T-helper 1 cell treated with Interleukin-12 subunit alpha and Interleukin-12 subunit beta and Interleukin-4 antibody, amounts not matched to agents 30 ng/mL and 1 ng/mL, for 36 hours (primary cell): ENCODE results near the gene ASL. TPM values are rescaled to one million over a fixed set of nuclear protein-coding genes. Genes with fewer than 3 reads are reported as not detected.
"Not testable (repeated sequence)": the region's sequence is repeated elsewhere in the genome, so short reads cannot be mapped to it uniquely, and the experiment has no call there.

Source experiments
- intact Hi-C: fragments of 100-400 bp; cut with micrococcal nuclease; formaldehyde crosslinking; loops from one replicate; pipeline ENCODE4 v1.15.1; 2024
- total RNA-seq: library from RNA; stranded (reverse); gene quantifications from 2 replicates; pipeline ENCODE4 v1.2.3, GENCODE V29; 2022

ASL gene
- total RNA-seq, 1 donor from 2014 or later: 30.3 TPM

DNA sequence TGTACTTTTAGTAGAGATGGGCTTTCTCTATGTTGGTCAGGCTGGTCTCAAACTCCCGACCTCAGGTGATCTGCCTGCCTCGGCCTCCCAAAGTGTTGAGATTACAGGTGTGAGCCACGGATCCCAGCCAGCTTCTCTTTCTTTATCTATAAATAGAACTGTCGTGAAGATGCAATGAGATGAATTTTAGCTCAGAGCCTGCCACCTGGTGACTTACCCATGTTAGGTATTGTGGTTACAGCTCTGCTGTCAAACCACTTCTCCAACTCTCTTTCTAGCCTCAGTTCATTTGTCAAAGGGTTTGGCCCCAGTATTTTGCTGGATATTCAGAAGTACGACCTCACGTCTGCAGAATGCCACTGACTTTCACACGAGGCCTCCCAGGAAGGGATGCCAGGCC is 3.4 kb upstream of the ASL start:
- intact Hi-C loops: loop anchor here (10.0 kb wide), 1 partner anchor 1233 kb away; no protein-coding TSS in a partner anchor

DNA sequence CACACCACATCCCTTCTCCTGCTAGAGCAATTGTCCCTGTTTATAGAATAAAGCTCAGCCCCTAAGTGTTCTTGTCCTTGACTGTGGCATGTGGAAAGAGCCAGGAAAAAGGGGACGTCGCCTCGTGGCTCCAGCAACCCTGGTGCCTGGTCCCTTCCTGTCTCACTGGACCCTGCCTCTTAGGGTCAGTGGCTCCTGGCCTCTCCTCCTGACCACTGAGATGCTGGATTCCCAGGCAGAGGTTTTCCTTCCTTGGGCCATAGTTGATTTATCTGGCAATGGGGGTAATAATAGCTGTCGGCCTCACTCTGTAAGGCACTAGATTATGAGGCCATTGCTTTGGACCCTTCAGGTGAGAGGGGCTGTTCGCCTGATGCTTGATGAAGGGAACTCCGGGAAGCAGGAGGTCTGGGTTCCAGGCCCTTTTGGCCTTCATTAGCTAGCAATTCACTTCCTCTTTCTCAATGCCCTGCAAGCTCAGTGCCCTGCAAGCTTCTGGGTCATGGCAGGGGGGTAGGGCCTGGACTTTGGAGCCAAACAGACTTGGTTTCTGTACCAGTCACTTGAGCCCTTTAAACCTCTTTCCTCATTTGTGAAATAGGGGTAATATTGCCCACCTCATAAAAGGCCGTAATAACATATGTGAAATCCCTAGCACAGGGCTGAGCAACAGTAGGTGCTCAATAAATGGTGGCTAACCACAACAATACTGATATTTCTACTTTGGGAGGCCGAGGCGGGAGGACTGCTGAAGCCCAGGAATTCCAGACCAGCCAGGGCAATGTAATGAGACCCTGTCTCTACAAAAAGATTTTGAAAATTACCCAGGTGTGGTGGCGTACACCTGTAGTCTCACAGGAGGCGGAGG is 1.1 kb downstream of the ASL start:
- intact Hi-C loops: loop anchor here (1.0 to 10.0 kb wide), 5 partner anchors 24 to 1228 kb away; partner anchors contain the start of genes TPST1 and TYW1

DNA sequence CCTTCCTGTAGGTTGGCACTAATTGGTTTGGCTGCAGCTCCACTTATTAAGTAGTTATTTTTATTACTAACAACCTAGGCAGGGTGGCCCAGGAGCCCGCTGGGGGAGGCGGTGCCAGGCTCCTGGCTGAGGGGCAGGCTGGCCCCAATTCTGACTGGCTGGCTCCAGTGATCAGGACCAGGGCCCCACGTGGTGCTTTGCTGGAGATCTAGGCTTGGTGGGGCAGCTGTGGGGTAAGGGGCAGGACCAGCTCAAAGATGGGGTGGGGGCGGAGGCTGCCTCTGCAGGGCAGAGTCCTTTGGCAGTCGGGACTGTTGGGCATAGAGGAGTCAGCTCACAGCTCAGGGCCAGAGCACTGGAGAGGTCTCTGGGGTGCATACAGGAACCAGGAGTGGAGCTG is 2.4 kb downstream of the ASL start:
- intact Hi-C loops: loop anchor here (5.0 to 10.0 kb wide), 2 partner anchors 604 to 1227 kb away; no protein-coding TSS in a partner anchor

DNA sequence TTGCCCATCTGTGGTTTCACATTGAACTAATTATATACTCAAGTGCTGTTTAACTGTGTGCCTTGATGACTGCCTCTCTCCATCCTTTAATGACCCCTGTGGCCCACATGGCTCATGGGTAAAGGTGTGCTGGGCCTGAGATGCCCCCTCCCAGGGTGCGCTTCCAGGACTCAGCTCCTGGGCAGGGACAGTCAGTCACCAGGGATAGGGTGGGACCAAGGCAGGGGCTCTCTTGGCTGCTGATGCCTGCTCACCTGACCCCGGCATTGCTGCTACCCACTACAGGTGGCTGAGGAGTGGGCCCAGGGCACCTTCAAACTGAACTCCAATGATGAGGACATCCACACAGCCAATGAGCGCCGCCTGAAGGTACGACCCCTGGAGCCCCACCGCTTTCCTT is 6.5 kb downstream of the ASL start:
- intact Hi-C loops: no loop called here

- intact Hi-C loops: no loop called here
Measured at GRCh38 chr7:66082886-66083415, 7.3 kb downstream of the ASL start.

DNA sequence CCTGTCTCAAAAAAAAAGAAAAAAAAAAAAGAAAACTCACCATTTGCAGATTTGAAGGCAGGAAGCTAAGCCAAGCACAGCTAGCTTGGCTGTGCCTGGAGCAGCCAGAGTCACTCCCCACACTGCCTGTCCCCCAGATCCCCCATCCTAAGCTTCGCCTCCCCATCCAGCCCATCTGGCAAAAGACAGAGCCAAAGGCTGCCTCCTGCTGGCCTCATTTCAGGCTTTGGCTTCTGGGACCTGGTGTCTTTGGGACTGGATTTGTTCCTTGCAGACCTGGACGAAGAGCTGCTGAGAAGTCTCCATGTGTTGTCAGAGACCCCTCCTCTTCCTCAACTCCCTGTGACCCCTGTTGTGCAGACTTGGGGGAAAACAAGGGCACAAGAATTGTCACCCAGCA is 8.1 kb downstream of the ASL start:
- intact Hi-C loops: no loop called here

DNA sequence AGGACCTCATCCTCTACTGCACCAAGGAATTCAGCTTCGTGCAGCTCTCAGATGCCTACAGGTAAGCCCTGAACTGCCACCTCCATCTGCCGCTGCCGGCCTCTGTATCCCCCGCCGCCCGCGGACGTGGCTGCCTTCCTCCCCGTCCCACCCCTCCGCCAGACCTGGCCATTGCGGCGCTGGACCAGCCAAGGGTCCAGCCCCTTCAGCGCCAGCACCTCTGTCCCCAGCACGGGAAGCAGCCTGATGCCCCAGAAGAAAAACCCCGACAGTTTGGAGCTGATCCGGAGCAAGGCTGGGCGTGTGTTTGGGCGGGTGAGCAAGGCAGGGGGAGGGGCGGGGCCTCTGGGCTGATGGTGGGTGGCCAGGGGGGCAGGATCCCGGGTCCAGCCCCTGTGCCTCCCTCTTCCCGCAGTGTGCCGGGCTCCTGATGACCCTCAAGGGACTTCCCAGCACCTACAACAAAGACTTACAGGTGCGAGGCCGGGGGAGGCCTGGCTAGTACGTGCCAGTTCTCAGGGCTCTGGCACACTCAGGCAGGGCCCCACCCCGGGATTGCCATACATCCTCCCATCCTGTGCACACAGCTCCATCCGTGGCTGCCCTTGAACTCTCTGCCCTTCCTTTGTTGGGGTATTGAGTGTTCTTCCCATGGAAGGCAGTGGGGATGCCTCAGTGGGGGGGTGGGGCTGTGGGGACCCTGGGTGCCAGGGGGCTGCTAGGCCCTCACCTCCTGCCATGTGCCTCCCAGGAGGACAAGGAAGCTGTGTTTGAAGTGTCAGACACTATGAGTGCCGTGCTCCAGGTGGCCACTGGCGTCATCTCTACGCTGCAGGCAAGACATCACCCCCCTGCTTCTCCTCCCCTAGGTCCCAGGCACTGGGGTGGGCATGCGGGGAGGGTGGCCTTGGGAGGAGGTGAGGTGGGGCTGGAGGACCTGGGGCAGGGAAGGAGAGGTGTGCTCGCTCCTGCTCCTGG is 13.5 kb downstream of the ASL start:
- intact Hi-C loops: no loop called here

DNA sequence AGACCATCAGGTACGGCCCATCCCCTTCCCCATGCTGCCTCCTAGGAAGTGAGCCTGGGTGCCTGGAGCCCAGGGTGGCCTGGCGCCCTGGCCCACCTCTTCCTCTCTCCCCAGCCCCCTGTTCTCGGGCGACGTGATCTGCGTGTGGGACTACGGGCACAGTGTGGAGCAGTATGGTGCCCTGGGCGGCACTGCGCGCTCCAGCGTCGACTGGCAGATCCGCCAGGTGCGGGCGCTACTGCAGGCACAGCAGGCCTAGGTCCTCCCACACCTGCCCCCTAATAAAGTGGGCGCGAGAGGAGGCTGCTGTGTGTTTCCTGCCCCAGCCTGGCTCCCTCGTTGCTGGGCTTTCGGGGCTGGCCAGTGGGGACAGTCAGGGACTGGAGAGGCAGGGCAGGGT is 17.0 kb downstream of the ASL start:
- intact Hi-C loops: no loop called here

GRCh38 chr7:66095010-66095409 is 19.4 kb downstream of the ASL start:
- intact Hi-C loops: no loop called here

- intact Hi-C loops: loop anchor here (1.0 kb wide), 1 partner anchor 16 kb away; no protein-coding TSS in a partner anchor
Measured at GRCh38 chr7:66099232-66099550, 23.6 kb downstream of the ASL start.

- intact Hi-C loops: loop anchor here (1.0 to 2.0 kb wide), 2 partner anchors 16 to 23 kb away; no protein-coding TSS in a partner anchor
Measured at GRCh38 chr7:66099551-66100407, 24.2 kb downstream of the ASL start.

GRCh38 chr7:66100408-66101050 is 24.9 kb downstream of the ASL start:
- intact Hi-C loops: loop anchor here (2.0 kb wide), 1 partner anchor 24 kb away; no protein-coding TSS in a partner anchor

DNA sequence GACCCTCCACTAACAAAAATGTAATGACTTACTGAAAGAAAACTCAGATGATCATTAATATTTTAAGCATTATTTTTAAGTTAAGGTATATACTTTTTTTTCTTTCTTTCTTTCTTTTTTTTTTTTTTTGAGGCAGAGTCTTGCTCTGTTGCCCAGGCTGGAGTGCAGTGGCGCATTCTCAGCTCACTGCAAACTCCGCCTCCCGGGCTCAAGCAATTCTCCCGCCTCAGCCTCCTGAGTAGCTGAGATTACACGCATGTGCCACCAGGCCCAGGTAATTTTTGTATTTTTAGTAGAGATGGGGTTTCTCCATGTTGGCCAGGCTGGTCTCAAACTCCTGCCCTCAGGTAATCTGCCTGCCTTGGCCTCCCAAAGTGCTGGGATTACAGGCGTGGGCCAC is 26.5 kb downstream of the ASL start:
- intact Hi-C loops: not testable (repeated sequence)

DNA sequence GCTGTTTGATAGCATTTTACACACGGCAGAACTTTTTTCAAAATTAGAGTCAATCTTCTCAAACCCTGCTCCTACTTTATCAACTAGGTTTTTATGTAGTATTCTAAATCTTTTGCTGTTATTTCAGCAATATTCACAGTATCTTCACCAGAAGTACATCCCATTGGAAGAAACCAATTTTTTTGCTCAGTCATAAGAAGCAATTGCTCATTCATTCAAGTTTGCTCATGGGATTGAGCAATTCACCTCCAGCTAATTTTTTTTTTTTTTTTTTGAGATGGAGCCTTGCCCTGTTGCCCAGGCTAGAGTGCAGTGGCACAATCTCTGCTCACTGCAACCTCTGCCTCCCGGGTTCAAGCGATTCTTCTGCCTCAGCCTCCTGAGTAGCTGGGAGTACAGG is 28.4 kb downstream of the ASL start:
- intact Hi-C loops: not testable (repeated sequence)

DNA sequence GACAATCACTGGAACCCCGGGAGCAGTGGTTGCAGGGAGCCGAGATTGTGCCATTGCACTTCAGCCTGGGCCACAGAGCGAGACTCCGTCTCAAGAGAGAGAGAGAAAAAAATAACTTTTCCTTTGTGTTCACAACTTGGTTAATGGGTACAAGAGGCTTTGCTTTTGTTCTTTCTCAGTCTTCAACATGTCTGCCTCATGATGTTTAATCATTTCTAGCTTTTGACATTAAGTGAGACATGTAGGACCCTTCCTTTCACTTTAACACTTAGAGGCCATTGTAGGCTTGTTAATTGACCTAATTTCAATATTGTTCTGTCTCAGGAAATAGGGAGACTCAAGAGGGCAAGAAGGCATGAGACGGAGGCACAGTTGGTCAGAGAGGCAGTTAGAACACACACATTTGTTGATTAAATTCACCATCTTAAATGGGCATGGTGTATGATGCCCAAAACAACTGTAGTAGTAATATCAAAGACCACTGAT is 29.7 kb downstream of the ASL start:
- intact Hi-C loops: no loop called here

GRCh38 chr7:66108410-66108809 is 32.8 kb downstream of the ASL start:
- intact Hi-C loops: not testable (repeated sequence)

DNA sequence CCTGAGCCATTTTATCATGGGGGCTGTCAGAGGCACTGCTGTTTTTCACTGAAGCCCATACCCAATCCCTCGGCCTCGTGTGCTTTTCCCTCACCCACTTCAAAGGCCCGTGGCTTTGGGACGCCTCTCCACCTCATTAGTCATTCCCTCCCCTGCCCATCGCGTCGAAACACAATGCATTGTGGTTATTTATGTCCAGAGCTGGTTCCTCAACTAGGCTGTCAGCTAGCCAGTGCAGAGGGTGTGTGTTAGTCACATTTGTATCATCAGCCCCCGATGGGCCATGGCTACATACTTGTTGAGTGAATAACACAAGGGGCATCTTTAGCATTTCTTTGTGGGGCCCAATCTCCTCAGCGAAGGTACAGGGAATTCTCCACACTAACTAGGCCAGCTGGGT is 35.2 kb downstream of the ASL start:
- intact Hi-C loops: no loop called here

DNA sequence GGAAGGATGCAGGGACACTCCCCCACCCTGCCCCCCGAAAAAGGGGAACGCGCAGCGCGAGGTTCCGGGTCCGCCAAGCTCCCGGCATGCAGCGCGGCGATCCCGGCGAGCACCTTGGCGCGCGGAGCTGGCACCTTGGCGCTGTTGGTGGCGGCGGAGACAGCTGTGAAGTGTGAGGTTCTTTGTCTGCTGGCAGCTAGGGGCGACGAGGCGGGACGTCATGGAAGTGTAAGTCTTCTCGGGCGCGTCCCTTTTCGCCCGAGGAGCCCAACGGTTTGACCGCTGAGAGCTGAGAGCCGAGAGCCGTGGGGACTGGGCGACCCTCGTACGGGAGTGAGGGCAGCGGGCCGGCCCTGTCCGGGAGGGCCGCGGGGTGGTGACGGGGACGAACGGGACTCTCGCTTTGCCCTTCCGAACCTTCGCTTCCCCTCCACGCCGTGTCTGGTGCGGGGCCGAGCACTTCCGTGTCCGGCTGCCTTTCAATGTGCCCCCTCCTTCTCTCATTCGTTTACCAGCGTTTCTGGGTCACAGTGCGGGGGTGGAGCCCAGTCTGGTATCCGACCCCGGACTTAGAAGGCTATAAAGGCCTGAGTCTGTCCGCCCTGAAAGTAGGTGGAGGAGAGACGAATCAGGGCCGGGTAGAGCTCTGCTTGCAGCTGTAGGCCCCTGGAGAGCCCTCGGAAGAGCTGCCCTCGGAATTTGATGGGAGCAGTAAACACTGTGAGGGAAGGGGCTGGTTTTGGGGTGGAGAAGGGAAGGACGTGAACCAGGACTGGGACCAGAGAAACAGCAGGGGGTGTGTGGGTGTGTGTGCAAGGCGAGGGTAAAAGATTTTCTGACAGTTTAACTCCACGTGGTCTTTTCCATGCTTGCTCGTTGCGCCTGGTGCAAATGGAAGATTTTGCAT is 39.4 kb downstream of the ASL start, which contains the start of gene CRCP:
CRCP (plus strand) TSS at position 105 of the 907 bp plus-strand sequence; CDS start at position 221, 116 bp downstream.
- intact Hi-C loops: loop anchor here (1.0 to 2.0 kb wide), 12 partner anchors 16 to 881 kb away; partner anchors contain the start of genes ASL, GUSB, TMEM248 and TPST1
